IMR-90 (cell line): Measurements from ENCODE around the gene EXT2. TPM values are rescaled to one million over a fixed set of nuclear protein-coding genes. Genes with fewer than 3 reads are reported as not detected.

Source experiments
- ATAC-seq: fragments of 200-7000 bp; cut with Tn5 transposase; 2 replicates; pipeline ENCODE4 v1.9.1; 2020; ENCODE audit warnings: low read depth, mild to moderate bottlenecking, moderate library complexity
- BruUV-seq: library from RNA; stranded (reverse); fragments of 400-500 nt; replicated peaks from 2 replicates; lab custom pipeline; 2021; lab: Mats Ljungman, UMichigan
- CTCF ChIA-PET: fragments of 300-600 bp; formaldehyde crosslinking; extraction: SDS; loops from one replicate; lab custom pipeline; 2021; ENCODE audit warnings: antibody characterized with exemption; lab: Yijun Ruan, JAX
- POLR2A ChIA-PET: fragments of 300-600 bp; sonication (Branson Sonifier 250); formaldehyde crosslinking; loops from one replicate; lab custom pipeline; 2022; ENCODE audit warnings: antibody characterized with exemption; ENCODE audit not compliant: unreplicated experiment; lab: Charles Lee
- DNase-seq: peaks from one replicate; pipeline ENCODE4 v3.0.0; 2013
- H2AFZ ChIP-seq: replicated peaks from 2 replicates; pipeline ENCODE3; 2013; ENCODE audit warnings: low read length, mild to moderate bottlenecking; ENCODE audit not compliant: poor library complexity
- H2AK5ac ChIP-seq: 2 replicates; pipeline ENCODE4 v1.6.1; 2013; ENCODE audit warnings: low read depth, low read length, inconsistent platforms
- H2AK9ac ChIP-seq: replicated peaks from 2 replicates; pipeline ENCODE3; 2013; ENCODE audit warnings: mild to moderate bottlenecking, low read depth, low read length, moderate library complexity; ENCODE audit not compliant: poor library complexity
- H2BK120ac ChIP-seq: 2 replicates; pipeline ENCODE4 v1.6.1; 2013; ENCODE audit warnings: low read depth, low read length, inconsistent platforms
- H2BK15ac ChIP-seq: 3 replicates; pipeline ENCODE4 v1.6.1; 2013; ENCODE audit warnings: low read depth, low read length, inconsistent platforms
- H2BK20ac ChIP-seq: 2 replicates; pipeline ENCODE4 v1.6.1; 2013; ENCODE audit warnings: low read depth, mild to moderate bottlenecking, inconsistent platforms, low read length, moderate library complexity
- H2BK5ac ChIP-seq: 2 replicates; pipeline ENCODE4 v1.6.1; 2013; ENCODE audit warnings: mild to moderate bottlenecking, low read depth, low read length, inconsistent platforms; ENCODE audit not compliant: poor library complexity, severe bottlenecking
- H3K14ac ChIP-seq: replicated peaks from 2 replicates; pipeline ENCODE4 v1.6.1; 2013; ENCODE audit warnings: low read depth, low read length, inconsistent platforms
- H3K18ac ChIP-seq: 2 replicates; pipeline ENCODE4 v1.6.1; 2013; ENCODE audit warnings: low read depth, low read length, control low read depth
- H3K23ac ChIP-seq: 2 replicates; pipeline ENCODE4 v1.6.1; 2013; ENCODE audit warnings: low read depth, low read length, inconsistent platforms
- H3K27ac ChIP-seq: 2 replicates; pipeline ENCODE4 v1.5.1; 2013; ENCODE audit warnings: mild to moderate bottlenecking, control low read depth, low read length; ENCODE audit not compliant: insufficient read depth
- H3K27me3 ChIP-seq: 2 replicates; pipeline ENCODE4 v1.6.1; 2013; ENCODE audit warnings: low read length; ENCODE audit not compliant: control insufficient read depth, insufficient read depth
- H3K36me3 ChIP-seq: 2 replicates; pipeline ENCODE4 v1.6.1; 2013; ENCODE audit warnings: low read length, mixed read lengths; ENCODE audit not compliant: control insufficient read depth, insufficient read depth
- H3K4ac ChIP-seq: 2 replicates; pipeline ENCODE4 v1.6.1; 2013; ENCODE audit warnings: low read depth, low read length, inconsistent platforms
- H3K4me1 ChIP-seq: 2 replicates; pipeline ENCODE4 v1.6.1; 2013; ENCODE audit warnings: low read length, mixed read lengths; ENCODE audit not compliant: control insufficient read depth, insufficient read depth
- H3K4me2 ChIP-seq: 2 replicates; pipeline ENCODE4 v1.6.1; 2013; ENCODE audit warnings: low read depth, mild to moderate bottlenecking, control low read depth, low read length, moderate library complexity
- H3K4me3 ChIP-seq: 2 replicates; pipeline ENCODE4 v1.5.1; 2013; ENCODE audit warnings: low read depth, mild to moderate bottlenecking, control low read depth, low read length, moderate library complexity; ENCODE audit not compliant: insufficient read depth
- H3K56ac ChIP-seq: 2 replicates; pipeline ENCODE4 v1.6.1; 2013; ENCODE audit warnings: low read length, inconsistent platforms; ENCODE audit not compliant: insufficient read depth; ENCODE audit errors: extremely low read depth
- H3K79me1 ChIP-seq, 2 experiments: 2 replicates each; pipeline ENCODE4 v1.6.1; 2013; ENCODE audit warnings: low read length in 2 of 2, inconsistent platforms in 1 of 2, low read depth in 1 of 2
- H3K9ac ChIP-seq: 2 replicates; pipeline ENCODE4 v1.6.1; 2013; ENCODE audit warnings: low read depth, low read length, control low read depth
- H3K9me1 ChIP-seq: 2 replicates; pipeline ENCODE4 v1.6.1; 2013; ENCODE audit warnings: low read length, inconsistent platforms; ENCODE audit not compliant: insufficient read depth
- H3K9me3 ChIP-seq: 2 replicates; pipeline ENCODE4 v1.6.1; 2013; ENCODE audit warnings: low read length; ENCODE audit not compliant: control insufficient read depth, insufficient read depth
- H4K20me1 ChIP-seq: 2 replicates; pipeline ENCODE4 v1.6.1; 2013; ENCODE audit warnings: low read length, inconsistent platforms; ENCODE audit not compliant: insufficient read depth
- H4K5ac ChIP-seq: 2 replicates; pipeline ENCODE4 v1.6.1; 2013; ENCODE audit warnings: mild to moderate bottlenecking, low read depth, low read length, control low read depth
- H4K8ac ChIP-seq, 2 experiments: 2 replicates each; pipeline ENCODE4 v1.6.1; 2013; ENCODE audit warnings: low read depth in 2 of 2, low read length in 2 of 2, control low read depth in 1 of 2, inconsistent platforms in 1 of 2
- H4K91ac ChIP-seq: 2 replicates; pipeline ENCODE4 v1.6.1; 2013; ENCODE audit warnings: low read depth, low read length, inconsistent platforms; ENCODE audit not compliant: insufficient read depth
- BHLHE40 ChIP-seq: fragments of 150-350 bp; IDR thresholded peaks from 2 replicates; pipeline ENCODE4 v1.6.1; 2016; ENCODE audit warnings: mild to moderate bottlenecking, low read depth, low read length
- CEBPB ChIP-seq: IDR thresholded peaks from 2 replicates; pipeline ENCODE4 v1.6.1; 2012; ENCODE audit warnings: low read depth, low read length, improper control_type of control experiment
- CHD1 ChIP-seq: IDR thresholded peaks from 2 replicates; pipeline ENCODE4 v1.6.1; 2012; ENCODE audit warnings: low read depth, low read length, improper control_type of control experiment
- FOS ChIP-seq: fragments of 150-350 bp; IDR thresholded peaks from 2 replicates; pipeline ENCODE4 v1.6.1; 2016; ENCODE audit warnings: low read depth, low read length
- MAFK ChIP-seq: IDR thresholded peaks from 2 replicates; pipeline ENCODE4 v1.6.1; 2012; ENCODE audit warnings: low read depth, low read length, improper control_type of control experiment
- POLR2A ChIP-seq: IDR thresholded peaks from 2 replicates; pipeline ENCODE4 v1.6.1; 2012; ENCODE audit warnings: mild to moderate bottlenecking, low read depth, low read length
- RCOR1 ChIP-seq: IDR thresholded peaks from 2 replicates; pipeline ENCODE4 v1.6.1; 2012; ENCODE audit warnings: mild to moderate bottlenecking, low read length, improper control_type of control experiment; ENCODE audit not compliant: insufficient replicate concordance
- RFX5 ChIP-seq: IDR thresholded peaks from 2 replicates; pipeline ENCODE4 v1.8.0; 2012; ENCODE audit warnings: low read depth, mild to moderate bottlenecking, low read length, moderate library complexity
- WGBS, 2 experiments: methylation state at CpG; one replicate each; pipeline versions ENCODE4 v1.1.5 to v1.1.7; 2013; ENCODE audit warnings: missing lambda C conversion rate in 2 of 2; ENCODE audit not compliant: insufficient read length in 1 of 2; ENCODE audit errors: extremely low coverage in 2 of 2; 5-methylcytosine and 5-hydroxymethylcytosine counted together
- dilution Hi-C: fragments of 300-500 bp; cut with HindIII; formaldehyde crosslinking; loops from one replicate; pipeline ENCODE4 v1.14.3; 2018; ENCODE audit warnings: low sequenced_read_pairs; ENCODE audit not compliant: unreplicated experiment
- in situ Hi-C: fragments of 300-500 bp; cut with MboI; formaldehyde crosslinking; loops from 3 replicates; pipeline ENCODE4 v1.14.3; 2019; ENCODE audit warnings: low sequenced_read_pairs, inconsistent platforms, mixed read lengths
- intact Hi-C: fragments of 100-400 bp; cut with micrococcal nuclease; formaldehyde crosslinking; loops from 2 replicates; pipeline ENCODE4 v1.10.0; 2022
- polyA plus RNA-seq, 3 experiments: library from polyadenylated mRNA; depleted of rRNA; stranded (reverse); fragments of >200 nt; gene quantifications; 2 replicates each; pipeline ENCODE4 v1.2.3, GENCODE V29; 2012; ENCODE audit warnings: low replicate concordance in 1 of 3
- total RNA-seq: library from RNA; depleted of rRNA; stranded (reverse); fragments of >200 nt; gene quantifications from 2 replicates; pipeline ENCODE4 v1.2.3, GENCODE V29; 2012
- TF ChIP-seq, protein P1 (sequence below): conservative IDR thresholded peaks from 2 replicates; pipeline ENCODE4 v1.5.1; 2012; ENCODE audit warnings: mild to moderate bottlenecking, low read depth, low read length, improper control_type of control experiment
- TF ChIP-seq, protein P2 (sequence below): fragments of 150-350 bp; IDR thresholded peaks from 2 replicates; pipeline ENCODE4 v1.6.1; 2016; ENCODE audit warnings: low read depth, mild to moderate bottlenecking, low read length, moderate library complexity, borderline replicate concordance
- TF ChIP-seq, protein P3 (sequence below): fragments of 150-350 bp; IDR thresholded peaks from 2 replicates; pipeline ENCODE4 v1.6.1; 2017; ENCODE audit warnings: mild to moderate bottlenecking, antibody characterized with exemption, low read length, low read depth

Gene EXT2
- total and polyA plus RNA-seq, 2 of the 4 experiments (the other 2 are of a cell fraction) = 75.0 to 85.3 TPM

DNA sequence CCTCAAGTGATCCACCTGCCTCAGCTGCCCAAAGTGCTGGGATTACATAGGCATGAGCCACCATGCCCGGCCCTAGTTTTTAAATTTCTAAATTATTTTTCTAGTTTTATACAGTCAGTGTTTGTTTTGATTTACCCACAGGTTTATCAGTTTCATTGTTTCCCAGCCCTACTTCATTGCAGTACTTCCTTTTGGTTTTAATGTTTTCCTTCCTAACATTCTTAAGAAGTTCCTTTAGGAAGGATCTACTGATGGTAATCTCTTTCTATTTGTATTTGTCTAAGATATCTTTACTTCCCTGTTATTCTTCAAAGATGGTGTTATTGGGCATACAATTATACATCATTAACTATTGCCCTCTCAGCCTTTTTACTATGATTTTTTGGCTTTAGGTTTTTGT lies 4.9 kb upstream of the EXT2 start:
- Histone ChIP-seq H4K5ac (no peak overlapping the region), H4K8ac (no peak overlapping the region), H3K23ac (no peak overlapping the region), H3K4ac (no peak overlapping the region), H3K9me3 (no peaks in the 10 kb centered on the region), H2AFZ (no peak overlapping the region), H3K36me3 (no peaks in the 10 kb centered on the region), H3K79me1 (no peaks in the 10 kb centered on the region), H3K4me3 (no peak overlapping the region), H2BK15ac (no peak overlapping the region), H2BK5ac (no peak overlapping the region), H2AK9ac (no peak overlapping the region), H3K56ac (no peak overlapping the region), H3K4me1 (0 out of 2 replicates have a peak, but pooled peaks cover 1% of the 10 kb centered on the region), H4K91ac (no peak overlapping the region), H2BK120ac (no peak overlapping the region), H2BK20ac (no peak overlapping the region), H3K18ac (no peak overlapping the region), H3K9me1 (no peaks in the 10 kb centered on the region), H3K14ac (no peak overlapping the region), H3K9ac (no peak overlapping the region), H4K20me1 (no peaks in the 10 kb centered on the region), H3K4me2 (no peak overlapping the region), H3K27ac (no peak overlapping the region), H2AK5ac (no peak overlapping the region), H3K27me3 (peaks cover 2% of the 10 kb centered on the region; the same call in 1 of the 2 replicates)
- WGBS, 2 experiments = no CpG with 5 or more reads among the region's 1 CpG
- ChIA-PET CTCF (no interaction called here), POLR2A (no interaction called here)
- BruUV-seq = no TSS peak
- dilution Hi-C loops (no loop called here), in situ Hi-C loops (no loop called here), intact Hi-C loops (loop anchor here (10.0 kb wide), 1 partner anchor 524 kb away; no protein-coding TSS in a partner anchor)
- no peak for DNase-seq
- no peak for TF ChIP-seq MAFK
- TF ChIP-seq, protein P1, sequence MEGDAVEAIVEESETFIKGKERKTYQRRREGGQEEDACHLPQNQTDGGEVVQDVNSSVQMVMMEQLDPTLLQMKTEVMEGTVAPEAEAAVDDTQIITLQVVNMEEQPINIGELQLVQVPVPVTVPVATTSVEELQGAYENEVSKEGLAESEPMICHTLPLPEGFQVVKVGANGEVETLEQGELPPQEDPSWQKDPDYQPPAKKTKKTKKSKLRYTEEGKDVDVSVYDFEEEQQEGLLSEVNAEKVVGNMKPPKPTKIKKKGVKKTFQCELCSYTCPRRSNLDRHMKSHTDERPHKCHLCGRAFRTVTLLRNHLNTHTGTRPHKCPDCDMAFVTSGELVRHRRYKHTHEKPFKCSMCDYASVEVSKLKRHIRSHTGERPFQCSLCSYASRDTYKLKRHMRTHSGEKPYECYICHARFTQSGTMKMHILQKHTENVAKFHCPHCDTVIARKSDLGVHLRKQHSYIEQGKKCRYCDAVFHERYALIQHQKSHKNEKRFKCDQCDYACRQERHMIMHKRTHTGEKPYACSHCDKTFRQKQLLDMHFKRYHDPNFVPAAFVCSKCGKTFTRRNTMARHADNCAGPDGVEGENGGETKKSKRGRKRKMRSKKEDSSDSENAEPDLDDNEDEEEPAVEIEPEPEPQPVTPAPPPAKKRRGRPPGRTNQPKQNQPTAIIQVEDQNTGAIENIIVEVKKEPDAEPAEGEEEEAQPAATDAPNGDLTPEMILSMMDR = no peak
- TF ChIP-seq, protein P2, sequence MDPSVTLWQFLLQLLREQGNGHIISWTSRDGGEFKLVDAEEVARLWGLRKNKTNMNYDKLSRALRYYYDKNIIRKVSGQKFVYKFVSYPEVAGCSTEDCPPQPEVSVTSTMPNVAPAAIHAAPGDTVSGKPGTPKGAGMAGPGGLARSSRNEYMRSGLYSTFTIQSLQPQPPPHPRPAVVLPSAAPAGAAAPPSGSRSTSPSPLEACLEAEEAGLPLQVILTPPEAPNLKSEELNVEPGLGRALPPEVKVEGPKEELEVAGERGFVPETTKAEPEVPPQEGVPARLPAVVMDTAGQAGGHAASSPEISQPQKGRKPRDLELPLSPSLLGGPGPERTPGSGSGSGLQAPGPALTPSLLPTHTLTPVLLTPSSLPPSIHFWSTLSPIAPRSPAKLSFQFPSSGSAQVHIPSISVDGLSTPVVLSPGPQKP = no peak
- no peak for TF ChIP-seq POLR2A
- TF ChIP-seq, protein P3, sequence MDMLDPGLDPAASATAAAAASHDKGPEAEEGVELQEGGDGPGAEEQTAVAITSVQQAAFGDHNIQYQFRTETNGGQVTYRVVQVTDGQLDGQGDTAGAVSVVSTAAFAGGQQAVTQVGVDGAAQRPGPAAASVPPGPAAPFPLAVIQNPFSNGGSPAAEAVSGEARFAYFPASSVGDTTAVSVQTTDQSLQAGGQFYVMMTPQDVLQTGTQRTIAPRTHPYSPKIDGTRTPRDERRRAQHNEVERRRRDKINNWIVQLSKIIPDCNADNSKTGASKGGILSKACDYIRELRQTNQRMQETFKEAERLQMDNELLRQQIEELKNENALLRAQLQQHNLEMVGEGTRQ = no peak
- TF ChIP-seq CHD1 = no peak
- no peak for TF ChIP-seq RCOR1
- TF ChIP-seq BHLHE40 = no peak
- TF ChIP-seq CEBPB = no peak
- no peak for TF ChIP-seq FOS
- TF ChIP-seq RFX5 = no peak
- ATAC-seq = no peak
